ENCODE results near the gene DNAJA3.

The DNAJA3 gene

DNA sequence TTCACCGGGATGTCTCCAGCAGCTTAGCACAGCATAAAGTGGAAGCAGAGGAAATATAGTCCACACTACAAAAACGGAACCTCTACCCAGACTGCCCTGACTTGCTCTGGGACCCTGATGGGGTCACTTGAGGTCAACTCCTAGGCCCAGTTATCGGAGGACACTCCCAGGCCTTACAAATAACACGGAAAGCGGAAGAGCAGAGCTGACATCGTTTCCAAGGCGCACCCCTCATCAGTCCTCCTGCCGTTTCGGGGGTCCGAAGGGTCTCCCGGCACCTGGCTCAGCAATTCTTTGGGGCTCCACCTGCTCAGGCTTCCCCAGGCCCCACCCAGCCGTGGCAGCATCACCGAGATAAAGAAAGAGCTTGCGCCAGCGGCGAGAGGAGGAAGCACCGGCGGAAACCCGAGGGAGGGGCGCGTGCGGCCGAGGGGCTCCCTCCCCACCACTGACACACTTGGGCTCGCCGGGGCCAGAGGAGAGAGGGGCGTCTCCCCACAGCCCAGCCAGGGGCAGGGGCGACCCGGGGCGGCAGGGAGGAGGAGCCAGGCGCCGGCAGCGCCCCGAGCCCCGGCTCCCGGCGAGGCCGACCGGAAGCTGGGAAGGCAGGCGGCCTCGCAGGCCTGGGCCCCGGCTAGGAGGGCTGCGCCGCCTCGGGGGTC lies 10.0 kb upstream of the DNAJA3 start:
- Mint-ChIP-seq H3K27me3 (ENCODE audit: low read depth) (peaks cover 8% of the 10 kb centered on the region), H3K36me3 (ENCODE audit: low read depth) (no peaks in the 10 kb centered on the region), H3K27ac (peak overlapping the region; percentile 8 to 54 (median 14)), H3K4me3 (peak overlapping the region; percentile 92 to 97 (median 93)), H3K9me3 (no peaks in the 10 kb centered on the region), H3K4me1 (peaks cover 41% of the 10 kb centered on the region)
- TF ChIP-seq, protein P1, sequence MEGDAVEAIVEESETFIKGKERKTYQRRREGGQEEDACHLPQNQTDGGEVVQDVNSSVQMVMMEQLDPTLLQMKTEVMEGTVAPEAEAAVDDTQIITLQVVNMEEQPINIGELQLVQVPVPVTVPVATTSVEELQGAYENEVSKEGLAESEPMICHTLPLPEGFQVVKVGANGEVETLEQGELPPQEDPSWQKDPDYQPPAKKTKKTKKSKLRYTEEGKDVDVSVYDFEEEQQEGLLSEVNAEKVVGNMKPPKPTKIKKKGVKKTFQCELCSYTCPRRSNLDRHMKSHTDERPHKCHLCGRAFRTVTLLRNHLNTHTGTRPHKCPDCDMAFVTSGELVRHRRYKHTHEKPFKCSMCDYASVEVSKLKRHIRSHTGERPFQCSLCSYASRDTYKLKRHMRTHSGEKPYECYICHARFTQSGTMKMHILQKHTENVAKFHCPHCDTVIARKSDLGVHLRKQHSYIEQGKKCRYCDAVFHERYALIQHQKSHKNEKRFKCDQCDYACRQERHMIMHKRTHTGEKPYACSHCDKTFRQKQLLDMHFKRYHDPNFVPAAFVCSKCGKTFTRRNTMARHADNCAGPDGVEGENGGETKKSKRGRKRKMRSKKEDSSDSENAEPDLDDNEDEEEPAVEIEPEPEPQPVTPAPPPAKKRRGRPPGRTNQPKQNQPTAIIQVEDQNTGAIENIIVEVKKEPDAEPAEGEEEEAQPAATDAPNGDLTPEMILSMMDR (IDR thresholded peaks at IDR 0.05; ENCODE audit: unreplicated experiment in 3 of 3) = no peak

DNA sequence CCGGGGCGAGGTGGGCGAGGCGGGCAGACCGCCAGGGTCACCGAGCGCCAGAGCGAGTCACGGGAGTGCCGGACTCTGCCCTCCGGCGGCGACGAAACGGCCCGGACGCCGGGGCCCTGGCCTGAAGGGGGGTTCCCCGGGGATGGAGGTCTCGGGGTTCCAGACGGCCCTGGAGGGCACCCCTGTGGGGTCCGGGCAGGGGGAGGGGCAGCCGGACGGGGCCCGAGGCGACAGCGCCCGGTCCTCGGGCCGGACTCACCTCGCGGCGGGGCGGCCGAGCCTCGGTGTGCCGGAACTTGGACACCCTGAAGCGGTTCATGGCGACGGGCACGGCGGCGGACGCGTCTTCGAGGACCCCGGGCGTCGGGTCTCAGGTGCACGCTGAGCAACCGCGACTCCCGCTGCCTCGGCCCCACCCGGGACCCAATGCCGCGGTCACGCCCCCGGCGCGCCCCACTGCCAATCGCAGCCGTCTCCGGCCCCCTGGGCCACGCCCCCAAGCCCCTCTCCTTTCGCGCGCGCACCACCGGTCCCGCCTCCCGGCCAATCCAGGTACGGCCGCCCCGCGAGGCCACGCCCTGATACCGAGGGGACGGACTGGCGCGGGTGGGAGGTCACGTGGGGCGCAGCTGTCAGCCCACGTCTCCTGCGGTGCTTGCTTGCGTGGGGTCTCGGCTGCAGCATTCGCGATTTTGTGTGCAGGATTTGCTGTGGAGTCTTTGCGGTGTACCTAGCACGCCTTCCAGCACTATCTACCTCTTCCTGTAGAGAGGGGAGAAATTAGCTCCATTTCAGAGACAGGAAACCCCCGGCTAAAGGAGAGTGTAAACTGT lies 9.3 kb upstream of the DNAJA3 start, which contains the start of gene CORO7:
Gene CORO7 (minus strand): TSS at position 397 of the 833 bp plus-strand sequence. CDS start 78 bp downstream, at position 319.
- H3K9me3 Mint-ChIP-seq = no peaks in the 10 kb centered on the region
- TF ChIP-seq, protein P1 (IDR thresholded peaks at IDR 0.05; ENCODE audit: unreplicated experiment in 3 of 3) = no peak
- H3K4me1 Mint-ChIP-seq = peaks cover 34% of the 10 kb centered on the region
- H3K27ac Mint-ChIP-seq = peak within 1 kb of the TSS; percentile 14 to 62 (median 38)
- H3K4me3 Mint-ChIP-seq = peak within 1 kb of the TSS; percentile 92 to 97 (median 93)
- no peaks in the 10 kb centered on the region for H3K36me3 Mint-ChIP-seq (ENCODE audit: low read depth)
- peaks cover 8% of the 10 kb centered on the region for H3K27me3 Mint-ChIP-seq (ENCODE audit: low read depth)

DNA sequence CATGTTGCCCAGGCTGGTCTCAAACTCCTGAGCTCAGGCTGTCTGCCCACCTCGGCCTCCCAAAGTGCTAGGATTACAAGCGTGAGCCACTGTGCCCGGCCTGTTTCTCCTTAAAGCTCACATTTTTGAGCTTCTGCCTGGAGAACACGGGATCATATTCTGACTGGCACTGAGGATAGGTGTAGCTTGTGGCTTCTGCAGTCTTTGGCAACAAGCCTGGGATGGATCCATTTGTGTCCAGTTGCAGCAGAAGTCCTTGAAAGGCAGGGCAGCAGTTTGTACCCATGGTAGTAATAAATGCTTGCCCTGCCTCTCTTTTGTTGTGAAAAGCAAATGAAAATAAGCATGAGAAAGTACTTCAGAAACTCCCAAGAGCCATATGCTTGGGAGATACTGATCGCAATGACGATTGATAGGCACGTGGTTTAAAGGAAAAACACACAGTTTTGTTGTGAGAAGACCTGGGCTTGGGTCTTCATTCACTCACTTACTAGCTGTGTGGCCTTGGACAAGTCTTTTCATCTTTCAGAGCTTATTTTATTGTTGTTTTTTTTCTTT lies 6.2 kb upstream of the DNAJA3 start:
- H3K27ac Mint-ChIP-seq = no peak overlapping the region
- no peaks in the 10 kb centered on the region for H3K9me3 Mint-ChIP-seq
- H3K36me3 Mint-ChIP-seq (ENCODE audit: low read depth) = no peaks in the 10 kb centered on the region
- H3K4me3 Mint-ChIP-seq = no peak overlapping the region
- peaks cover 8% of the 10 kb centered on the region for H3K27me3 Mint-ChIP-seq (ENCODE audit: low read depth)
- TF ChIP-seq, protein P1 (IDR thresholded peaks at IDR 0.05; ENCODE audit: unreplicated experiment in 3 of 3) = no peak
- H3K4me1 Mint-ChIP-seq = peaks cover 14% of the 10 kb centered on the region

DNA sequence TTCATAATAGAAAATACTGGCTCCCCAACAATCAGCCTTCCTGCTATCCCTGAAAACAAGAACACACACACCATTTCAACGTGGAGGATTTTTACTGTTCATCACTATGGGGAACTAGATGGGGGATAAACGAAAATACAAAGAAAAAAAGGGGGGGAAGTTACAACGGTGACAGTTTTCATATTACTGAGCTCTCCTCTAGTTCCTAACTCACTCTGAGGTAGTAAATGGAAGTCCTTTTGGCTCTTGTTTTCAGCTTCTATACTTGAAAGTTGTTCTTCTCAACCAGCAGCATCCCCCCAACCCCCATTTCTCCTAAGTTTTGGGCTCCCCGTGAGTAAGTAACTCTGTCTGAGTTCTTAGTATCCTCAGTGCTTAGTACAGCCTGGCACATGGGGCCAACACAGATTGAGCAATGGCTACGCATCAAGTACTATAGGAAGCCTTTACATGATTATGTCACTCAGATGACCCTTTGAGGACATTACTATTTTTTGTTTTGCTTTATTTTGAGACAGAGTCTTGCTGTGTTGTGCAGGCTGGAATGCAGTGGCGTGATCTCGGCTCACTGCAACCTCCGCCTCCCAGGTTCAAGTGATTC lies 5.1 kb upstream of the DNAJA3 start:
- no peaks in the 10 kb centered on the region for H3K36me3 Mint-ChIP-seq (ENCODE audit: low read depth)
- H3K4me3 Mint-ChIP-seq = peak overlapping the region in 2 of 3 experiments; percentile 5 to 38
- peak overlapping the region in 2 of 3 experiments; percentile 19 to 33 for H3K27ac Mint-ChIP-seq
- TF ChIP-seq, protein P1 (IDR thresholded peaks at IDR 0.05; ENCODE audit: unreplicated experiment in 3 of 3) = no peak
- no peaks in the 10 kb centered on the region for H3K9me3 Mint-ChIP-seq
- peaks cover 8% of the 10 kb centered on the region for H3K27me3 Mint-ChIP-seq (ENCODE audit: low read depth)
- peaks cover 8% of the 10 kb centered on the region for H3K4me1 Mint-ChIP-seq

DNA sequence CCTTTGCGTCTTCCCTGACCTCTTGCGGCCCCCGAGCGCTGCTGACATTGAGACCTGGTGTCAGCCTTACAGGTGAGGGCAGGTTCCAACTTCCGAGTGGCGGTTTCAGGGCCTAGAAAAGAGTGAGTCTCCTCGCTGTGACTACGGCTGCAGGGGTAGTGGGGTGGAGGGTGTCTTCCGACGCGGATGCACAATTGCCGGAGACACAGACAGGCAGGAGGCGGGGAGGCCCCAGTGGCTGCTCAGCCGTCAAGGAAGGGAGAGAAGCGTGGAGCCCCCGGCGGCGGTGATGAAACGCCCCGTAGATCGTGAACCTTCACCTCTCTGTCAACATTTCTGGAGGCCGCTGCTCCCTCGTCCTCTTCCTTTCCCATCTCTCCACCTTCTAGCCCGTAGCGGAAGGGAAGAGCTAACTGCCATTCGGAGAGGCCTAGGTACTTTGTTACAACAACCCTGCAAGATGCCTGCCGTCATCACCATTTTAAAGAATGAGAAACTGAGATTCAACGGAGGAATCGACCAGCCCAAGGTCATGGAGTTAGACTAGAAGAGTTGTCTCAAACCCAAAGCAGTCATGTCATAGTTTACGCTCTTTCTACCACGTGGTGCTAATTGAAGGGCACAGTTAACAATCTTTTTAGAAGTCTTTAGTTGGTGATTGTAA lies 485 bp downstream of the DNAJA3 start:
- Mint-ChIP-seq H3K9me3 (no peaks in the 10 kb centered on the region), H3K27me3 (ENCODE audit: low read depth) (no peaks in the 10 kb centered on the region), H3K4me1 (peaks cover 20% of the 10 kb centered on the region), H3K4me3 (peak overlapping the region; percentile 92 to 97 (median 94)), H3K36me3 (ENCODE audit: low read depth) (peaks cover 11% of the 10 kb centered on the region), H3K27ac (peak overlapping the region; percentile 62 to 100 (median 99))
- TF ChIP-seq, protein P1 (IDR thresholded peaks at IDR 0.05; ENCODE audit: unreplicated experiment in 3 of 3) = no peak

All from nephron (organoid).